ENCODE results near the gene EVI5L.
"Not testable (repeated sequence)": the region's sequence is repeated elsewhere in the genome, so short reads cannot be mapped to it uniquely, and the experiment has no call there.

The EVI5L gene

GRCh38 chr19:7874076-7874896 lies 44.3 kb downstream of the EVI5L start, which contains the start of gene PRR36:
PRR36 (minus strand) TSS chr19:7874390; CDS start chr19:7873689, 701 bp downstream.
- no peak for DNase-seq

- DNase-seq, result no peak
Observed at GRCh38 chr19:7874897-7875273, 44.9 kb downstream of the EVI5L start.

DNA sequence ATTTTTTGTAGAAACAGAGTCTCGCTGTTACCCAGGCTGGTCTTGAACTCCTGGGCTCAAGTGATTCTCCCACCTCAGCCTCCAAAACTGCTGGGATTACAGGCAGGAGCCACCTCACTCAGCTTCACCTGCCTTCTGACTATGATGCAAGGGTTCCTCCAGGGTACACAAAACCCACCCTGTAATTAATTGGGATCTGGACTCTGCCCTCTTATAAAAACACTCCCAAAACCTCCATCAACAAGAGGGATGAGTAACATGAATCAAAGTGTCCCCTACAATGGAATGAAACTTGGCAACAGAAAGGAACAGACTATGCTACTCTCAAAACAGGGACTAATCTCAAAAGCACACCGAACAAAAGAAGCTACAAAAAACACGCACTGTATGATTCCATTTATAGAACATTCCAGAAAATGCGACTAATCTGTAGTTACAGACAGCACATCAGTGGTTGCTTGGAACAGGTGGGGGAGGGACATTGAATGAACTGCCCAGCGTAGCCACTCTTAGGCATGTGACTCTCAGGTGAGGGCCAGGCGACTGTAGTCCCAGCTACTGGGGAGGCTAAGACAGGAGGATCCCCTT lies 47.3 kb downstream of the EVI5L start:
- no peak for DNase-seq

- no peak for DNase-seq
Observed at GRCh38 chr19:7879111-7879807, 49.2 kb downstream of the EVI5L start.

GRCh38 chr19:7879836-7880235 lies 49.8 kb downstream of the EVI5L start:
- no peak for DNase-seq

GRCh38 chr19:7881910-7882309 lies 51.9 kb downstream of the EVI5L start:
- no peak for DNase-seq

- no peak for DNase-seq
Observed at GRCh38 chr19:7883105-7883504, 53.1 kb downstream of the EVI5L start.

- DNase-seq, result no peak
Observed at GRCh38 chr19:7883796-7884570, 54.0 kb downstream of the EVI5L start.

- no peak for DNase-seq
Observed at GRCh38 chr19:7885818-7886217, 55.8 kb downstream of the EVI5L start.

- DNase-seq, result no peak
Observed at GRCh38 chr19:7887408-7888144, 57.6 kb downstream of the EVI5L start.

DNA sequence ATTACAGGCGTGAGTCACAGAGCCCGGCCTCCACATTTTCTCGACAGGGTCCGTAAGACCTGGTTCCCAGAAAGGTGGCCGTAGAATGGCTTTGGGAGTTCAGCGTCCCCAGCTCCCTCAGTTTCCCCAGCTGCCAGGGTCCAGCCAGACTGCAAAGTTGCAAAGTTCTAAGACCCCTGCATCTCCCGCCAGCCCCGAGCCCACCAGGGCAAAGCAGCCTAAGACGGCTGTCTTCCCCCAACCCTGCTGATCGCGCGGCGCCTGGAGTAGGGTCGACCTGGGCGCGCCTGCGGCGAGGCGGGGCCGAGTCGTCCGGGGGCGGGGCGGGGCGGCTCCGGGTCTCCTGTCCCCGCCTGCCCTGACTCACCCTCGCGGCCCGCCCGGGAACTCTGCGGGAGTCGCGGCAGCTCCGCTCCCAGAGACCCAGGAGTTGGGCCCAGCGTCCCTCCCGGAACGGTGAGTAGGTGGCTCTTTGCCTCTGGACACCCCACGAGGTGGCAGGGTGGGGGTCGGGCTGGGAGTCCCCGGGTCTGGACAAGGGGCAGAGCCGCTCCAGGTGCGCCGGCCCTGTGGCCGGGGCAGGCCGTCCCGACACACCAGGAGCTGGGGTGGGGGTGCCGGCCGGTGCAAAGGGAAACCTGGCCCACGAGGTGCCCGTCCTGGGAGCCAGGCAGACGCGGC lies 58.3 kb downstream of the EVI5L start, which contains the start of gene LRRC8E:
LRRC8E (plus strand) TSS at position 366 of the 681 bp plus-strand sequence. CDS start 7,094 bp downstream, outside the sequence.
- DNase-seq, result peak in 1 of 2 experiments; percentile 27

GRCh38 chr19:7888826-7889217 lies 58.8 kb downstream of the EVI5L start:
- no peak for DNase-seq

DNA sequence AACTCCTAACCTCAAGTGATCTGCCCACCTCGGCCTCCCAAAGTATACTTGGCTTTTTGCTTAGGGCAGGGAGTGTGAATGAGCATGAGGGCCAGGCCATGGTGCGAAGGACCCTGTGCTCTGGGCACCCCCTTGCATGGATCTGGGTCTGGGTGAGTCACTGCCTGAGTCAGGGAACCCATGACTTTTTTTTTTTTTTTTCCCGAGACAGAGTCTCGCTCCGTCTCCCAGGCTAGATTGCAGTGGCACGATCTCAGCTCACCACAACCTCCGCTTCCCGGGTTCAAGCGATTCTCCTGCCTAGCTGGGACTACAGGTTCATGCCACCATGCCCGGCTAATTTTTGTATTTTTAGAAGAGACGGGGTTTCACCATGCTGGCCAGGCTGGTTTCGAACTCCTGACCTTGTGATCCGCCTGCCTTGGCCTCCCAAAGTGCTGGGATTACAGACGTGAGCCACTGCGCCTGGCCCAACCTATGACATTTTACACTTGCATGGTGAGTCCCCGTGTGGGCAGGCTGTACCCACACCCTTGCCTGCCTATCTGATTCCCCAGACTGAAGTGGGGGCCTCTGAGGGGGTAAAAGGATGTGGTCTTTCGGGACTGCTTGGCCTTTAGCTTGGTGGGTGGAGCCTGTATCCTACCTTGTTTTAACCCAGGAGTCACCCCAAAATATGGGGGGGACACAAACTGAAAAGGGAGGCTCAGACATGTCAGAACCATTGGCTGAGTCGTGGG lies 63.5 kb downstream of the EVI5L start:
- DNase-seq, result not testable (repeated sequence)

GRCh38 chr19:7894612-7895309 lies 64.7 kb downstream of the EVI5L start:
- DNase-seq, result no peak

GRCh38 chr19:7895565-7895964 lies 65.5 kb downstream of the EVI5L start:
- DNase-seq, result no peak

GRCh38 chr19:7897292-7897691 lies 67.3 kb downstream of the EVI5L start:
- DNase-seq, result no peak

DNA sequence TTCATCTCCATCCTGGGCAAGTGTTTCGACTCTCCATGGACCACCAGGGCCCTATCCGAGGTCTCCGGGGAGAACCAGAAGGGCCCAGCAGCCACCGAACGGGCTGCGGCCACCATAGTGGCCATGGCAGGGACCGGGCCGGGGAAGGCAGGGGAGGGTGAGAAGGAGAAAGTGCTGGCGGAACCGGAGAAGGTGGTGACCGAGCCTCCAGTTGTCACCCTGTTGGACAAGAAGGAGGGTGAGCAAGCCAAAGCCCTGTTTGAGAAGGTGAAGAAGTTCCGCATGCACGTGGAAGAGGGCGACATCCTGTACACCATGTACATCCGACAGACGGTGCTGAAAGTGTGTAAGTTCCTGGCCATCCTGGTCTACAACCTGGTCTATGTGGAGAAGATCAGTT lies 68.9 kb downstream of the EVI5L start:
- no peak for DNase-seq

GRCh38 chr19:7899751-7900378 lies 69.8 kb downstream of the EVI5L start:
- DNase-seq, result no peak

GRCh38 chr19:7900401-7900870 lies 70.4 kb downstream of the EVI5L start:
- DNase-seq, result no peak

DNA sequence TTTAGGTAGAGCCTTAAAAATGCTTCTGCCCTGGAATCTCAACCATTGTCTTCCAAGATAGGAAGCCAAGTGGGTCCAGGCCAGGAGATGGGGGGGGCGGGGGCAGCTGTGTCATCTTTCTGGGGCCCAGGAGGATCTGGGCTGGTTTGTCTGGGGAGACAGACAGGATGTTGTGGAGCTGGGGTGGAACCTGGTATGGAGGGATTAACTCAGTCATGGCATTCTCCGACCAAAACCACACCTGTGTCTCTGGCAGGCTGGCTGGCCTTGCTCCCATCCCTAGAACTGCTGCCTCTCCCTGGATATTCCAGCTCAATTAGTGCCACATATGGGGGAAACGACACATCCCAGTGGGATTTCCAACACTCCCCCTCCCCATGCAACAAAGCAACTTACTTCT lies 70.9 kb downstream of the EVI5L start:
- no peak for DNase-seq
